HepG2 (cell line): ENCODE data around the gene SASS6. TPM values are rescaled to one million over a fixed set of nuclear protein-coding genes. Genes with fewer than 3 reads are reported as not detected.
A peak's percentile ranks its signal among the peaks of the same experiment; 100 is the strongest.

ENCODE experiments used
- EED ChIP-seq: sonication (generic); formaldehyde crosslinking; IDR thresholded peaks from 2 replicates; pipeline ENCODE4 v1.5.0; 2020; ENCODE audit warnings: mild to moderate bottlenecking, missing genetic modification reagents
- EHMT2 ChIP-seq: fragments of 200-600 bp; sonication (generic); IDR thresholded peaks from 2 replicates; pipeline ENCODE4 v1.7.0; 2017; ENCODE audit warnings: antibody characterized with exemption, low read depth, low read length, borderline replicate concordance
- EP300 ChIP-seq, 3 experiments: sonication (generic) in 1 of 3; formaldehyde crosslinking in 1 of 3; IDR thresholded peaks; 2 replicates each; pipeline versions ENCODE4 v1.5.1 to v1.6.1; 2011 to 2020; ENCODE audit warnings: low read depth in 2 of 3, low read length in 2 of 3, borderline replicate concordance in 1 of 3, improper control_type of control experiment in 1 of 3, mild to moderate bottlenecking in 1 of 3, missing genetic modification reagents in 1 of 3, moderate library complexity in 1 of 3
- FOXO1 ChIP-seq: sonication (generic); formaldehyde crosslinking; IDR thresholded peaks from 2 replicates; pipeline ENCODE4 v1.4.0; 2020; ENCODE audit warnings: missing genetic modification reagents
- GPBP1L1 ChIP-seq: sonication (generic); formaldehyde crosslinking; IDR thresholded peaks from 2 replicates; pipeline ENCODE4 v1.5.0; 2020; ENCODE audit warnings: mild to moderate bottlenecking, missing genetic modification reagents
- HDAC6 ChIP-seq: fragments of 200-600 bp; sonication (generic); IDR thresholded peaks from 2 replicates; pipeline ENCODE4 v1.7.0; 2017; ENCODE audit warnings: mild to moderate bottlenecking, antibody characterized with exemption, low read length, low read depth
- IRF9 ChIP-seq: sonication (generic); formaldehyde crosslinking; IDR thresholded peaks from 2 replicates; pipeline ENCODE4 v1.8.0; 2022; ENCODE audit warnings: missing genetic modification reagents, mild to moderate bottlenecking, borderline replicate concordance
- KLF9 ChIP-seq: IDR thresholded peaks from 2 replicates; pipeline ENCODE4 v1.6.1; 2016; ENCODE audit warnings: low read depth
- MATR3 ChIP-seq: sonication (generic); formaldehyde crosslinking; IDR thresholded peaks from 2 replicates; pipeline ENCODE4 v1.4.0; 2020; ENCODE audit warnings: missing genetic modification reagents
- RARA ChIP-seq: IDR thresholded peaks from 2 replicates; pipeline ENCODE4 v1.6.1; 2016; ENCODE audit warnings: missing genetic modification reagents, missing compliant biosample characterization
- SKI ChIP-seq: fragments of 450-650 bp; IDR thresholded peaks from one replicate; pipeline ENCODE4 v1.6.1; 2018; ENCODE audit warnings: mild to moderate bottlenecking; ENCODE audit not compliant: partially characterized antibody
- SMAD3 ChIP-seq: sonication (generic); formaldehyde crosslinking; IDR thresholded peaks from 2 replicates; pipeline ENCODE4 v1.4.0; 2020; ENCODE audit warnings: missing genetic modification reagents
- SMYD3 ChIP-seq: sonication (generic); formaldehyde crosslinking; IDR thresholded peaks from 2 replicates; pipeline ENCODE4 v1.8.1; 2023; ENCODE audit warnings: mild to moderate bottlenecking, missing genetic modification reagents
- TAF1 ChIP-seq: sonication (generic); formaldehyde crosslinking; IDR thresholded peaks from 2 replicates; pipeline ENCODE4 v1.4.0; 2020; ENCODE audit warnings: missing genetic modification reagents
- TGIF2 ChIP-seq: IDR thresholded peaks from 2 replicates; pipeline ENCODE4 v1.6.1; 2016; ENCODE audit warnings: control low read depth, missing compliant biosample characterization
- ZFP91 ChIP-seq: sonication (generic); formaldehyde crosslinking; IDR thresholded peaks from 2 replicates; pipeline ENCODE4 v1.9.0; 2022; ENCODE audit warnings: missing genetic modification reagents, mild to moderate bottlenecking, borderline replicate concordance
- ZFY ChIP-seq: sonication (generic); formaldehyde crosslinking; IDR thresholded peaks from 2 replicates; pipeline ENCODE4 v1.4.0; 2020; ENCODE audit warnings: missing genetic modification reagents
- ZMYM4 ChIP-seq: sonication (generic); formaldehyde crosslinking; IDR thresholded peaks from 2 replicates; pipeline ENCODE4 v1.8.1; 2023; ENCODE audit warnings: mild to moderate bottlenecking, missing genetic modification reagents
- ZNF138 ChIP-seq: sonication (generic); formaldehyde crosslinking; IDR thresholded peaks from 2 replicates; pipeline ENCODE4 v1.5.0; 2020; ENCODE audit warnings: mild to moderate bottlenecking, low read depth, missing genetic modification reagents
- ZNF282 ChIP-seq: fragments of 450-650 bp; IDR thresholded peaks from 2 replicates; pipeline ENCODE4 v1.6.1; 2018; ENCODE audit not compliant: partially characterized antibody
- ZNF570 ChIP-seq: sonication (generic); formaldehyde crosslinking; IDR thresholded peaks from 2 replicates; pipeline ENCODE4 v1.4.0; 2020; ENCODE audit warnings: mild to moderate bottlenecking, missing genetic modification reagents, borderline replicate concordance
- ZNF614 ChIP-seq: IDR thresholded peaks from 2 replicates; pipeline ENCODE4 v1.6.1; 2018; ENCODE audit warnings: missing biosample characterization, missing genetic modification reagents, inconsistent platforms, borderline replicate concordance
- ZNF709 ChIP-seq: sonication (generic); formaldehyde crosslinking; IDR thresholded peaks from 2 replicates; pipeline ENCODE4 v1.5.0; 2020; ENCODE audit warnings: mild to moderate bottlenecking, missing genetic modification reagents
- ZNF891 ChIP-seq: sonication (generic); formaldehyde crosslinking; IDR thresholded peaks from 2 replicates; pipeline ENCODE4 v1.5.0; 2020; ENCODE audit warnings: mild to moderate bottlenecking, missing genetic modification reagents
- polyA plus RNA-seq, 8 experiments: library from polyadenylated mRNA; depleted of rRNA in 3 of 8; stranded (reverse) in 7 of 8; unstranded in 1 of 8; fragments of >200 nt; fragmentation: Illumina TruSeq in 4 of 8; extraction: Trizol in 4 of 8; gene quantifications; 2 replicates each; pipeline versions ENCODE4 v1.2.1 to v1.2.3, GENCODE V29; 2011 to 2016; ENCODE audit warnings: low read depth in 4 of 8, missing spikeins in 1 of 8, mixed read lengths in 1 of 8; ENCODE audit not compliant: insufficient read depth in 1 of 8
- total RNA-seq, 5 experiments: library from RNA; depleted of rRNA; stranded (reverse); fragments of >200 nt; fragmentation: Illumina TruSeq; extraction: Trizol; gene quantifications; 2 replicates each; pipeline ENCODE4 v1.2.3, GENCODE V29; 2016; ENCODE audit warnings: low read depth in 1 of 5
- TF ChIP-seq, protein P1 (sequence below): sonication (generic); formaldehyde crosslinking; IDR thresholded peaks from 2 replicates; pipeline ENCODE4 v1.4.0; 2020; ENCODE audit warnings: missing genetic modification reagents

SASS6 gene
- total and polyA plus RNA-seq, 2 of the 13 experiments (the other 11 are each of a cell fraction or from before 2014, with no cell fraction given): 2.3 to 10.7 TPM

DNA sequence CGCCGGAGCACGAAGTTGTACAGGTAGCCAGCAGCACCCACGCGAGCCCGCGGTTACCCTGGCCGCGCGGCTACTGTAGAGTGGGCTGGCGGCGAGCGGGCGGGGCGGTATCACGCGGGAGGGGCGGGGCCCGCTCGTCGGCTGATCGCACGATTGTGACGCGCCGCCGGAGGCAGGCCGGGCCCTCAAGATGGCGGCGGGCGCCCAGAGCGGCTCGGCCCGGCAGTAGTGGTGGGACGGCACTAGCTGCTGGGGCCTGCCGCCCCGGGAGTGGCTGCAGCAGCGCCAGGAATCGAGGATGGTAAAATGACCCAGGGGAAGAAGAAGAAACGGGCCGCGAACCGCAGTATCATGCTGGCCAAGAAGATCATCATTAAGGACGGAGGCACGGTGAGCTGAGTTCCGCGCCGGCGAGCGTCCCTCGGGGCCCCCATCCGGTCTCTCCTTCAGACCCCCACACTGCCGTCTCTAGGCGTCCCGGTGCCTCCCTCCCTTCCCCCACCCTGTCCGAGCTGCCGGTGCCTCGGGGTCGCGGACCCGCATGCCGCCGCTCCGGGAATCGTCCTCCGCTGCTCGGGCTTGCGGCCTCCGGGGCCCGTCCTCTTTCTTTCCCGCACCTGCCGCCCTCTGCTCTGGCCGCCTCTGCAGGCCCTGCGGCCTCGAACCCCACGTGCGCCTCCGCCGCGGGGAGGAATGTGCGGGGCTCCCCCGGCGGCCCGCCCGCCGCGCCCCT, 94.6 kb downstream of the SASS6 start (continued):
- peak; percentile 55; the same call in 1 of the 2 replicates for TF ChIP-seq KLF9 (CRISPR knock-in tag)
- no peak for TF ChIP-seq ZNF709 (CRISPR knock-in tag)
- TF ChIP-seq FOXO1 (CRISPR knock-in tag): 0 out of 2 replicates have a peak, but pooled peaks have one; percentile 18
- no peak for TF ChIP-seq MATR3 (CRISPR knock-in tag)
- no peak for TF ChIP-seq RARA (CRISPR knock-in tag)
- no peak for TF ChIP-seq ZNF891 (CRISPR knock-in tag)
- TF ChIP-seq EED (CRISPR knock-in tag): no peak
- TF ChIP-seq ZNF570 (CRISPR knock-in tag): no peak
- no peak for TF ChIP-seq GPBP1L1 (CRISPR knock-in tag)
- TF ChIP-seq SKI: no peak
- peak; percentile 60; the same call in 1 of the 2 replicates for TF ChIP-seq ZFP91 (CRISPR knock-in tag)
- no peak for TF ChIP-seq TGIF2 (CRISPR knock-in tag)
- peak in 1 of 2 experiments; percentile 6; a peak in 1 of 4 replicates for TF ChIP-seq EP300 (IDR thresholded peaks at IDR 0.05; ENCODE audit: low read depth in 2 of 2, low read length in 2 of 2)
- no peak for TF ChIP-seq EP300 (CRISPR knock-in tag; IDR thresholded peaks at IDR 0.05; ENCODE audit: borderline replicate concordance)
- no peak; the same call in 1 of the 2 replicates for TF ChIP-seq SMYD3 (CRISPR knock-in tag)
- TF ChIP-seq ZNF282: no peak
- TF ChIP-seq ZMYM4 (CRISPR knock-in tag): 0 out of 2 replicates have a peak, but pooled peaks have one; percentile 52
- TF ChIP-seq ZNF614: no peak; the same call in 1 of the 2 replicates
- TF ChIP-seq IRF9: peak; percentile 87; the same call in 1 of the 2 replicates
- TF ChIP-seq, protein P1, sequence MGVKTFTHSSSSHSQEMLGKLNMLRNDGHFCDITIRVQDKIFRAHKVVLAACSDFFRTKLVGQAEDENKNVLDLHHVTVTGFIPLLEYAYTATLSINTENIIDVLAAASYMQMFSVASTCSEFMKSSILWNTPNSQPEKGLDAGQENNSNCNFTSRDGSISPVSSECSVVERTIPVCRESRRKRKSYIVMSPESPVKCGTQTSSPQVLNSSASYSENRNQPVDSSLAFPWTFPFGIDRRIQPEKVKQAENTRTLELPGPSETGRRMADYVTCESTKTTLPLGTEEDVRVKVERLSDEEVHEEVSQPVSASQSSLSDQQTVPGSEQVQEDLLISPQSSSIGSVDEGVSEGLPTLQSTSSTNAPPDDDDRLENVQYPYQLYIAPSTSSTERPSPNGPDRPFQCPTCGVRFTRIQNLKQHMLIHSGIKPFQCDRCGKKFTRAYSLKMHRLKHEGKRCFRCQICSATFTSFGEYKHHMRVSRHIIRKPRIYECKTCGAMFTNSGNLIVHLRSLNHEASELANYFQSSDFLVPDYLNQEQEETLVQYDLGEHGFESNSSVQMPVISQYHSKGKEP (CRISPR knock-in tag): no peak
- TF ChIP-seq TAF1 (CRISPR knock-in tag): peak; percentile 100
- TF ChIP-seq ZFY (CRISPR knock-in tag): peak; percentile 89
- peak; percentile 48; the same call in 1 of the 2 replicates for TF ChIP-seq SMAD3
- TF ChIP-seq ZNF138 (CRISPR knock-in tag): 0 out of 2 replicates have a peak, but pooled peaks have one; percentile 76
- no peak for TF ChIP-seq HDAC6
- no peak for TF ChIP-seq EHMT2
